Caco-2 (cell line): ENCODE data around the gene CSMD2. TPM values are rescaled to one million over a fixed set of nuclear protein-coding genes. Genes with fewer than 3 reads are reported as not detected.

Experiments
- BruUV-seq: library from RNA; stranded (reverse); fragments of 400-500 nt; replicated peaks from 2 replicates; lab custom pipeline; 2021; lab: Mats Ljungman, UMichigan
- CTCF ChIA-PET: fragments of 300-600 bp; sonication (Branson Sonifier 250); formaldehyde crosslinking; loops from one replicate; lab custom pipeline; 2022; ENCODE audit warnings: antibody characterized with exemption; lab: Charles Lee
- POLR2A ChIA-PET: fragments of 300-600 bp; sonication (Branson Sonifier 250); formaldehyde crosslinking; loops from one replicate; lab custom pipeline; 2022; ENCODE audit warnings: antibody characterized with exemption; lab: Charles Lee
- DNase-seq, 2 experiments: peaks; one replicate each; pipeline versions ENCODE4 v3.0.0 to v3.0.0-alpha.2; 2020 to 2022
- H3K27me3 ChIP-seq: replicated peaks from 2 replicates; pipeline ENCODE4 v1.6.0; 2011; ENCODE audit warnings: low read length; ENCODE audit not compliant: control insufficient read depth, insufficient read depth
- H3K36me3 ChIP-seq: 2 replicates; pipeline ENCODE4 v1.5.1; 2011; ENCODE audit warnings: low read length; ENCODE audit not compliant: control insufficient read depth, insufficient read depth
- H3K4me1 ChIP-seq: fragments of 250-450 bp; sonication (Bioruptor Pico); 2 replicates; pipeline ENCODE4 v1.5.1; 2020; ENCODE audit warnings: mild to moderate bottlenecking
- H3K4me3 ChIP-seq: 2 replicates; pipeline ENCODE4 v1.5.1; 2011; ENCODE audit warnings: low read depth, mild to moderate bottlenecking, control low read depth, low read length
- H3K9me3 ChIP-seq: fragments of 250-450 bp; sonication (Bioruptor Pico); 2 replicates; pipeline ENCODE4 v1.5.1; 2020; ENCODE audit warnings: mild to moderate bottlenecking, moderate library complexity
- H3K27ac Mint-ChIP-seq: one replicate; pipeline ENCODE4 v1.8.0; 2022; ENCODE audit warnings: mixed read lengths; ENCODE audit not compliant: unreplicated experiment
- H3K27me3 Mint-ChIP-seq: one replicate; pipeline ENCODE4 v1.8.0; 2022; ENCODE audit warnings: mixed read lengths; ENCODE audit not compliant: insufficient read depth, unreplicated experiment
- H3K36me3 Mint-ChIP-seq: one replicate; pipeline ENCODE4 v1.8.0; 2022; ENCODE audit warnings: mild to moderate bottlenecking, mixed read lengths; ENCODE audit not compliant: insufficient read depth, unreplicated experiment
- H3K4me1 Mint-ChIP-seq: one replicate; pipeline ENCODE4 v1.8.0; 2022; ENCODE audit warnings: low read depth, mixed read lengths; ENCODE audit not compliant: unreplicated experiment
- H3K4me3 Mint-ChIP-seq: one replicate; pipeline ENCODE4 v1.8.0; 2022; ENCODE audit warnings: mild to moderate bottlenecking, moderate library complexity, mixed read lengths; ENCODE audit not compliant: unreplicated experiment
- H3K9me3 Mint-ChIP-seq: one replicate; pipeline ENCODE4 v1.8.0; 2022; ENCODE audit warnings: mixed read lengths; ENCODE audit not compliant: unreplicated experiment
- intact Hi-C: fragments of 100-400 bp; cut with micrococcal nuclease; formaldehyde crosslinking; loops from one replicate; pipeline ENCODE4 v1.10.0; 2022; ENCODE audit not compliant: unreplicated experiment
- total RNA-seq: library from RNA; stranded (reverse); gene quantifications from 2 replicates; pipeline ENCODE4 v1.2.3, GENCODE V29; 2022
- TF ChIP-seq, protein P1 (sequence below), 2 experiments: fragments of 200-600 bp in 1 of 2; IDR thresholded peaks; 1 replicate in 1 of 2; 2 replicates in 1 of 2; pipeline versions ENCODE4 v1.5.1 to v1.8.0; 2011 to 2022; ENCODE audit warnings: antibody characterized with exemption in 1 of 2, control low read depth in 1 of 2, inconsistent platforms in 1 of 2, low read depth in 1 of 2, low read length in 1 of 2, mild to moderate bottlenecking in 1 of 2, moderate library complexity in 1 of 2; ENCODE audit not compliant: insufficient read depth in 1 of 2, severe bottlenecking in 1 of 2, unreplicated experiment in 1 of 2

The CSMD2 gene
- total RNA-seq, 1 experiment from 2014 or later, result not detected

DNA sequence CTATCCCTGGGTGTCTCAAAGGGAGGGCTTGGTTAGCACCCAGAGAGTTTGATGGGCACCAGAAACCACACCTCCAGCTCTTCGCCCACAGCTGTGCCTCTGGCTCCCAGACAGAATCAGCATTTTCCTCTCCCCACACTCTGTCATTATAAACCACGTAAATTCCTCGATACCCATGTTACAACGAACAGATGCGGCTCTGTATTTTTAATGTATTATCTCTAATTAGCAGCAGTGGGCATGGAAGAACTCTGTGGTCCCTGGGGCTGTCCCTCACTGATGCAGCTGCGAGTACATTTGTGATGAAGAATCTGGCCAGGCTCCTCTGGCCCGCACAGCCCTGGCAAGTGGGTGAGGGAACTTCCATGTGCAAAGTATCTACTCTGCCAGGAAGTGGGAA, 290.4 kb downstream of the CSMD2 start:
- H3K36me3 ChIP-seq, result no peaks in the 10 kb centered on the region
- CTCF ChIA-PET, result no interaction called here
- TF ChIP-seq, protein P1, sequence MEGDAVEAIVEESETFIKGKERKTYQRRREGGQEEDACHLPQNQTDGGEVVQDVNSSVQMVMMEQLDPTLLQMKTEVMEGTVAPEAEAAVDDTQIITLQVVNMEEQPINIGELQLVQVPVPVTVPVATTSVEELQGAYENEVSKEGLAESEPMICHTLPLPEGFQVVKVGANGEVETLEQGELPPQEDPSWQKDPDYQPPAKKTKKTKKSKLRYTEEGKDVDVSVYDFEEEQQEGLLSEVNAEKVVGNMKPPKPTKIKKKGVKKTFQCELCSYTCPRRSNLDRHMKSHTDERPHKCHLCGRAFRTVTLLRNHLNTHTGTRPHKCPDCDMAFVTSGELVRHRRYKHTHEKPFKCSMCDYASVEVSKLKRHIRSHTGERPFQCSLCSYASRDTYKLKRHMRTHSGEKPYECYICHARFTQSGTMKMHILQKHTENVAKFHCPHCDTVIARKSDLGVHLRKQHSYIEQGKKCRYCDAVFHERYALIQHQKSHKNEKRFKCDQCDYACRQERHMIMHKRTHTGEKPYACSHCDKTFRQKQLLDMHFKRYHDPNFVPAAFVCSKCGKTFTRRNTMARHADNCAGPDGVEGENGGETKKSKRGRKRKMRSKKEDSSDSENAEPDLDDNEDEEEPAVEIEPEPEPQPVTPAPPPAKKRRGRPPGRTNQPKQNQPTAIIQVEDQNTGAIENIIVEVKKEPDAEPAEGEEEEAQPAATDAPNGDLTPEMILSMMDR (IDR thresholded peaks at IDR 0.05; ENCODE audit: insufficient read depth in 1 of 2, low read depth in 1 of 2, low read length in 1 of 2, severe bottlenecking in 1 of 2, unreplicated experiment in 1 of 2), result no peak
- no peaks in the 10 kb centered on the region for H3K4me1 ChIP-seq
- H3K4me3 ChIP-seq, result no peak overlapping the region
- H3K36me3 Mint-ChIP-seq, result no peaks in the 10 kb centered on the region
- DNase-seq, result no peak
- H3K9me3 Mint-ChIP-seq, result no peaks in the 10 kb centered on the region
- no TSS peak for BruUV-seq
- H3K27ac Mint-ChIP-seq, result no peak overlapping the region
- POLR2A ChIA-PET, result no interaction called here
- no peak overlapping the region for H3K4me3 Mint-ChIP-seq
- H3K27me3 Mint-ChIP-seq, result peaks cover 8% of the 10 kb centered on the region
- no peaks in the 10 kb centered on the region; the same call in 1 of the 2 replicates for H3K27me3 ChIP-seq
- H3K9me3 ChIP-seq, result no peaks in the 10 kb centered on the region
- intact Hi-C loops, result no loop called here
- H3K4me1 Mint-ChIP-seq, result no peaks in the 10 kb centered on the region

DNA sequence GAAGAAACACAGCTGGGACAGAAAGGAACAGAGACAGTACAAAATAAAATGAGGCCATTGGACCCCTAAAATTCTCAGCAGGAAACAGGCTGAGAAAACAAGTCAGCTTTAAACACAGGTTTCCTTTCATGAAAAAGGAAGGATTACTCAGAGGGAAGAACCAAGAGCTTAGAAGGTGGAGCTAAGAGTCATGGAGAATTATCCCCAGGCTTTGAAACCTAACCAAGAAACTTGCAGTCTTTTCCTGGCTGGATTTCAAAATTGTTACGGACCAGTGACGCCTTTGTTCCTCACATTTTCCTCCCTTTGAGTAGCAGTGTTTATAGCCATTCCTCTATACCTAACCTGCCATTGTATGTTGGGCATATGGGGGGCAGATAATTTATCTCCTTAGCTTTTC, 292.3 kb downstream of the CSMD2 start:
- ChIA-PET POLR2A (no interaction called here), CTCF (interaction anchor here (1.6 kb wide), 1 partner anchor 240 kb away, joined by 3 read pairs; no protein-coding TSS in a partner anchor)

DNA sequence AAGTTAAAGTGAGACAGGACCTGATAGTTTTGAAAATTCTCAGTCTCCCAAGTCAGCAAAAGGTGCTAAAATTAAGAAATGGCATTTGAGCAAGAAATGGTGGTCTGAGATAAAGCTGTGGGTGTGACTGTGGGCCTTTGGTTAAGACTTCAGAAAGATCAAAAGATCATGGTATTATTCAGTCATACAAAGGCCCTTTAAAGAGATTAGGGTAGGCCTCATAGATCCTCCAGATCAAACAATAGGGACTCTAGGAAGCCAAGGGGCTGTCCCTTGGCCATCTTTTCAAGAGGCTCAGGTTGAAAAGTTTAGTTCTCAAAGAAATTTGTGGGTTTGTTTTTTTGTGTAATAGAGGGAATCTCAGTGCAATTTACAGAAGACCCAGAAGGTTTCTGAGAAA, 292.8 kb downstream of the CSMD2 start:
- no peak for DNase-seq
- no peaks in the 10 kb centered on the region for H3K9me3 ChIP-seq
- H3K4me1 Mint-ChIP-seq, result no peaks in the 10 kb centered on the region
- no peak overlapping the region for H3K4me3 Mint-ChIP-seq
- peaks cover 13% of the 10 kb centered on the region for H3K27me3 Mint-ChIP-seq
- ChIA-PET POLR2A (no interaction called here), CTCF (interaction anchor here (1.6 kb wide), 1 partner anchor 239 kb away, joined by 3 read pairs; no protein-coding TSS in a partner anchor)
- H3K27ac Mint-ChIP-seq, result no peak overlapping the region
- H3K4me1 ChIP-seq, result no peaks in the 10 kb centered on the region
- no TSS peak for BruUV-seq
- H3K9me3 Mint-ChIP-seq, result no peaks in the 10 kb centered on the region
- no peaks in the 10 kb centered on the region for H3K36me3 Mint-ChIP-seq
- no peaks in the 10 kb centered on the region for H3K36me3 ChIP-seq
- intact Hi-C loops, result no loop called here
- TF ChIP-seq, protein P1 (IDR thresholded peaks at IDR 0.05; ENCODE audit: insufficient read depth in 1 of 2, low read depth in 1 of 2, low read length in 1 of 2, severe bottlenecking in 1 of 2, unreplicated experiment in 1 of 2), result no peak
- H3K27me3 ChIP-seq, result no peaks in the 10 kb centered on the region
- no peak overlapping the region for H3K4me3 ChIP-seq

More for the DNA sequence above, 292.3 kb downstream of the CSMD2 start:
- H3K27me3 ChIP-seq, result no peaks in the 10 kb centered on the region
- no peak overlapping the region for H3K4me3 ChIP-seq
- peaks cover 11% of the 10 kb centered on the region for H3K27me3 Mint-ChIP-seq
- no peaks in the 10 kb centered on the region for H3K9me3 Mint-ChIP-seq
- intact Hi-C loops, result no loop called here
- DNase-seq, result no peak
- TF ChIP-seq, protein P1 (IDR thresholded peaks at IDR 0.05; ENCODE audit: insufficient read depth in 1 of 2, low read depth in 1 of 2, low read length in 1 of 2, severe bottlenecking in 1 of 2, unreplicated experiment in 1 of 2), result no peak
- H3K4me1 Mint-ChIP-seq, result no peaks in the 10 kb centered on the region
- H3K36me3 ChIP-seq, result no peaks in the 10 kb centered on the region
- H3K9me3 ChIP-seq, result no peaks in the 10 kb centered on the region
- no TSS peak for BruUV-seq
- H3K4me1 ChIP-seq, result no peaks in the 10 kb centered on the region
- no peak overlapping the region for H3K4me3 Mint-ChIP-seq
- H3K27ac Mint-ChIP-seq, result no peak overlapping the region
- no peaks in the 10 kb centered on the region for H3K36me3 Mint-ChIP-seq
